B cell (primary cell): Measurements from ENCODE around the gene TNFRSF1B. TPM values are rescaled to one million over a fixed set of nuclear protein-coding genes. Genes with fewer than 3 reads are reported as not detected.

Experiments
- ATAC-seq: fragments of 200-7000 bp; cut with Tn5 transposase; one replicate; pipeline ENCODE4 v1.10.0; 2021; ENCODE audit warnings: low read depth, mild to moderate bottlenecking, moderate number of reproducible peaks, moderate library complexity
- CTCF ChIA-PET: fragments of 350-600 bp; sonication (Branson Sonifier 250); formaldehyde crosslinking; loops from one replicate; lab custom pipeline; 2021; ENCODE audit warnings: antibody characterized with exemption, inconsistent platforms; lab: Charles Lee
- POLR2A ChIA-PET: fragments of 350-600 bp; sonication (Branson Sonifier 250); formaldehyde crosslinking; loops from one replicate; lab custom pipeline; 2021; ENCODE audit warnings: antibody characterized with exemption; lab: Charles Lee
- DNase-seq: peaks from one replicate; pipeline ENCODE4 v3.0.0; 2013
- H2AFZ ChIP-seq: 2 replicates; pipeline ENCODE4 v1.6.1; 2012; ENCODE audit warnings: mild to moderate bottlenecking, low read depth, low read length; ENCODE audit not compliant: insufficient read depth, poor library complexity, severe bottlenecking
- H3K27ac ChIP-seq, 2 donors: 1 replicate in 1 of 2; 2 replicates in 1 of 2; pipeline ENCODE4 v1.5.1; 2012 to 2013; ENCODE audit warnings: low read length in 2 of 2, mild to moderate bottlenecking in 2 of 2, moderate library complexity in 1 of 2
- H3K27me3 ChIP-seq, 4 experiments: fragments of 200-600 bp in 1 of 4; sonication (generic) in 1 of 4; replicated peaks in 1 of 4; 1 replicate in 2 of 4; 2 replicates in 2 of 4; pipeline versions ENCODE4 v1.6.1 to v1.7.0; 2013 to 2016; ENCODE audit warnings: low read length in 3 of 4, mild to moderate bottlenecking in 2 of 4, mixed read lengths in 1 of 4, moderate library complexity in 1 of 4; ENCODE audit not compliant: insufficient read depth in 4 of 4, control insufficient read depth in 3 of 4; ENCODE audit errors: control extremely low read depth in 1 of 4
- H3K36me3 ChIP-seq, 2 experiments: replicated peaks in 1 of 2; 1 replicate in 1 of 2; 2 replicates in 1 of 2; pipeline versions ENCODE4 v1.6.1 to v1.7.1; 2013; ENCODE audit warnings: low read length in 1 of 2; ENCODE audit not compliant: insufficient read depth in 2 of 2, control insufficient read depth in 1 of 2; ENCODE audit errors: control extremely low read depth in 1 of 2, extremely low read depth in 1 of 2
- H3K4me1 ChIP-seq, 2 donors: fragments of 200-600 bp in 1 of 2; sonication (generic) in 1 of 2; 1 replicate in 1 of 2; 2 replicates in 1 of 2; pipeline versions ENCODE4 v1.5.1 to v1.6.1; 2013 to 2017; ENCODE audit warnings: low read length in 2 of 2; ENCODE audit not compliant: control insufficient read depth in 2 of 2, insufficient read depth in 2 of 2
- H3K4me2 ChIP-seq: replicated peaks from 2 replicates; pipeline ENCODE3; 2012; ENCODE audit warnings: mild to moderate bottlenecking, low read depth, low read length; ENCODE audit not compliant: poor library complexity, severe bottlenecking
- H3K4me3 ChIP-seq, 5 experiments: fragments of 200-600 bp in 1 of 5; sonication (generic) in 1 of 5; 1 replicate in 3 of 5; 2 replicates in 2 of 5; pipeline versions ENCODE4 v1.5.1 to v1.7.0; 2011 to 2016; ENCODE audit warnings: low read length in 4 of 5, mild to moderate bottlenecking in 4 of 5, low read depth in 2 of 5, control low read depth in 1 of 5, moderate library complexity in 1 of 5; ENCODE audit not compliant: insufficient read depth in 1 of 5; ENCODE audit errors: control extremely low read depth in 1 of 5, extremely low read depth in 1 of 5
- H3K79me2 ChIP-seq: fragments of 200-600 bp; sonication (generic); one replicate; pipeline ENCODE4 v1.6.0; 2016; ENCODE audit warnings: low read length; ENCODE audit not compliant: control insufficient read depth, insufficient read depth
- H3K9ac ChIP-seq: fragments of 200-600 bp; sonication (generic); 2 replicates; pipeline ENCODE4 v1.6.1; 2017; ENCODE audit warnings: mild to moderate bottlenecking, low read length, moderate library complexity
- H3K9me3 ChIP-seq, 3 donors: one replicate each; pipeline versions ENCODE4 v1.6.1 to v1.7.1; 2013; ENCODE audit warnings: low read length in 2 of 3; ENCODE audit not compliant: control insufficient read depth in 2 of 3, insufficient read depth in 1 of 3; ENCODE audit errors: control extremely low read depth in 1 of 3
- H4K20me1 ChIP-seq: 2 replicates; pipeline ENCODE4 v1.6.0; 2012; ENCODE audit warnings: mild to moderate bottlenecking, low read length; ENCODE audit not compliant: insufficient read depth, control insufficient read depth, poor library complexity, severe bottlenecking
- H3K27ac Mint-ChIP-seq: one replicate; pipeline ENCODE4 v1.8.0; 2021; ENCODE audit warnings: mixed read lengths
- H3K27me3 Mint-ChIP-seq: one replicate; pipeline ENCODE4 v1.8.0; 2021; ENCODE audit warnings: mixed read lengths
- H3K4me1 Mint-ChIP-seq: one replicate; pipeline ENCODE4 v1.8.0; 2021; ENCODE audit warnings: mixed read lengths
- H3K4me3 Mint-ChIP-seq: one replicate; pipeline ENCODE4 v1.8.0; 2021; ENCODE audit warnings: mixed read lengths
- H3K9me3 Mint-ChIP-seq: one replicate; pipeline ENCODE4 v1.8.0; 2022; ENCODE audit warnings: mixed read lengths; ENCODE audit not compliant: insufficient read depth
- CTCF ChIP-seq: fragments of 200-600 bp; IDR thresholded peaks from one replicate; pipeline ENCODE4 v1.8.0; 2022; ENCODE audit warnings: antibody characterized with exemption, mild to moderate bottlenecking
- EZH2 ChIP-seq: IDR thresholded peaks from 2 replicates; pipeline ENCODE4 v1.6.1; 2012; ENCODE audit warnings: borderline replicate concordance, low read depth, mild to moderate bottlenecking, moderate library complexity, low read length; ENCODE audit not compliant: insufficient read depth, poor library complexity, severe bottlenecking
- WGBS: methylation state at CpG from one replicate; pipeline ENCODE4 v1.1.5; 2013; ENCODE audit warnings: missing lambda C conversion rate; ENCODE audit not compliant: insufficient coverage; 5-methylcytosine and 5-hydroxymethylcytosine counted together
- intact Hi-C: fragments of 100-400 bp; cut with micrococcal nuclease; formaldehyde crosslinking; loops from one replicate; pipeline ENCODE4 v1.10.0; 2022
- polyA minus RNA-seq: library from RNA; depleted of rRNA, polyadenylated mRNA; stranded (reverse); fragments of >200 nt; gene quantifications from 2 replicates; pipeline ENCODE4 v1.2.3, GENCODE V29; 2012
- polyA plus RNA-seq: library from polyadenylated mRNA; depleted of rRNA; stranded (reverse); fragments of >200 nt; gene quantifications from 2 replicates; pipeline ENCODE4 v1.2.3, GENCODE V29; 2012
- total RNA-seq, 2 donors: library from RNA; stranded (reverse); fragments of 120-200 nt in 1 of 2; gene quantifications; 1 replicate in 1 of 2; 2 replicates in 1 of 2; pipeline versions ENCODE4 v1.2.3 to v1.2.4, GENCODE V29; 2013 to 2022

The TNFRSF1B gene
- total RNA-seq: 86.6 and 99.4 TPM in 2 replicates
- 43.6 TPM for total RNA-seq (2013)
- polyA plus RNA-seq: 22.2 and 37.7 TPM in 2 replicates
- 55.8 and 67.2 TPM in 2 replicates for polyA minus RNA-seq

- peak within 1 kb of the TSS; percentile 94 for H3K27ac Mint-ChIP-seq
- intact Hi-C loops: loop anchor here (1.0 to 5.0 kb wide), 3 partner anchors 14 to 42 kb away; no protein-coding TSS in a partner anchor
- H3K4me3 Mint-ChIP-seq: peak within 1 kb of the TSS; percentile 98
- POLR2A ChIA-PET: interaction anchor here (0.8 to 1.8 kb wide), 3 partner anchors 11 to 42 kb away, joined by 3 to 8 read pairs (median 6); no protein-coding TSS in a partner anchor
- Histone ChIP-seq H4K20me1 (peaks cover 19% of the 10 kb centered on the region), H3K36me3 (peaks cover 0 to 9% of the 10 kb centered on the region in 2 experiments), H3K27me3 (no peaks in the 10 kb centered on the region), H3K9me3 (no peaks in the 10 kb centered on the region), H3K4me1 (peaks cover 25 to 52% of the 10 kb centered on the region in 2 donors), H3K27ac (peak within 1 kb of the TSS; percentile 55 to 71), H3K4me2 (peak within 1 kb of the TSS; percentile 98), H2AFZ (peak within 1 kb of the TSS; percentile 61), H3K79me2 (peaks cover 45% of the 10 kb centered on the region), H3K4me3 (peak within 1 kb of the TSS; percentile 69 to 80 (median 79)), H3K9ac (peak within 1 kb of the TSS; percentile 84)
- no peaks in the 10 kb centered on the region for H3K27me3 Mint-ChIP-seq
- ATAC-seq: peak; percentile 76
- TF ChIP-seq CTCF: no peak
- no peak for TF ChIP-seq EZH2
- WGBS: under 1% methylated on average over 79 of the region's 79 CpGs
- DNase-seq: peak; percentile 81
- CTCF ChIA-PET: interaction anchor here (1.6 to 5.5 kb wide), 3 partner anchors 18 to 42 kb away, joined by 5 to 41 read pairs (median 17); no protein-coding TSS in a partner anchor
- H3K9me3 Mint-ChIP-seq: no peaks in the 10 kb centered on the region
- peaks cover 61% of the 10 kb centered on the region for H3K4me1 Mint-ChIP-seq
Measured at GRCh38 chr1:12166834-12167492, at the start of gene TNFRSF1B. TNFRSF1B (plus strand) TSS chr1:12166991; CDS start chr1:12167092, 101 bp downstream.
